Kidney capillary endothelial cell (primary cell): ENCODE results near the gene FSHR.

ENCODE experiments used
- DNase-seq: peaks from one replicate; pipeline ENCODE4 v3.0.0-alpha.2; 2018; ENCODE audit warnings: low spot score

Gene FSHR

GRCh38 chr2:49111456-49111855, 42.9 kb downstream of the FSHR start:
- DNase-seq, result no peak

- no peak for DNase-seq
Measured at GRCh38 chr2:49111006-49111405, 43.3 kb downstream of the FSHR start.

GRCh38 chr2:49110571-49110970, 43.7 kb downstream of the FSHR start:
- DNase-seq, result no peak

- no peak for DNase-seq
Measured at GRCh38 chr2:49108851-49109250, 45.5 kb downstream of the FSHR start.

GRCh38 chr2:49108436-49108835, 45.9 kb downstream of the FSHR start:
- DNase-seq, result no peak

GRCh38 chr2:49105506-49105905, 48.8 kb downstream of the FSHR start:
- no peak for DNase-seq

- DNase-seq, result no peak
Measured at GRCh38 chr2:49102146-49102545, 52.2 kb downstream of the FSHR start.

- no peak for DNase-seq
Measured at GRCh38 chr2:49080681-49081080, 73.6 kb downstream of the FSHR start.

- DNase-seq, result no peak
Measured at GRCh38 chr2:49070716-49071115, 83.6 kb downstream of the FSHR start.

- no peak for DNase-seq
Measured at GRCh38 chr2:49069829-49070228, 84.5 kb downstream of the FSHR start.

GRCh38 chr2:49068613-49069012, 85.7 kb downstream of the FSHR start:
- no peak for DNase-seq

- DNase-seq, result no peak
Measured at GRCh38 chr2:49067971-49068370, 86.3 kb downstream of the FSHR start.

GRCh38 chr2:49053156-49053555, 101.2 kb downstream of the FSHR start:
- no peak for DNase-seq

- no peak for DNase-seq
Measured at GRCh38 chr2:49050265-49050664, 104.0 kb downstream of the FSHR start.

GRCh38 chr2:49049161-49049560, 105.2 kb downstream of the FSHR start:
- no peak for DNase-seq

- DNase-seq, result no peak
Measured at GRCh38 chr2:49045083-49045482, 109.2 kb downstream of the FSHR start.

- DNase-seq, result no peak
Measured at GRCh38 chr2:49044350-49045079, 109.8 kb downstream of the FSHR start.

GRCh38 chr2:49043405-49043982, 110.8 kb downstream of the FSHR start:
- no peak for DNase-seq

- no peak for DNase-seq
Measured at GRCh38 chr2:49042488-49042887, 111.8 kb downstream of the FSHR start.

- DNase-seq, result no peak
Measured at GRCh38 chr2:49041061-49041460, 113.3 kb downstream of the FSHR start.

- no peak for DNase-seq
Measured at GRCh38 chr2:49037197-49037596, 117.1 kb downstream of the FSHR start.

- no peak for DNase-seq
Measured at GRCh38 chr2:49035481-49035880, 118.8 kb downstream of the FSHR start.

- DNase-seq, result no peak
Measured at GRCh38 chr2:49033394-49034185, 120.7 kb downstream of the FSHR start.
